Measurements from ENCODE around the gene CALCB. TPM values are rescaled to one million over a fixed set of nuclear protein-coding genes. Genes with fewer than 3 reads are reported as not detected.

Gene CALCB
- total and polyA plus RNA-seq, 2 donors (not counting 3 experiments of a cell fraction or from before 2014, with no cell fraction given) = not detected

- no peaks in the 10 kb centered on the region for H3K36me3 ChIP-seq (ENCODE audit: control insufficient read depth in 2 of 2, extremely low read depth in 1 of 2, insufficient read depth in 2 of 2, low read length in 2 of 2)
- FAIRE-seq (no peak), DNase-seq (ENCODE audit: low read depth, low spot score) (no peak)
- H3K9ac ChIP-seq (replicated peaks; ENCODE audit: extremely low read depth, insufficient read depth, low read length) = no peak overlapping the region
- BruUV-seq (replicated peaks) = no TSS peak
- POLR2A ChIA-PET = no interaction called here
- intact Hi-C loops (cut with micrococcal nuclease) (no loop called here), dilution Hi-C loops (cut with MboI; ENCODE audit: extremely low pct_ligation_motif_present, low sequenced_read_pairs) (no loop called here)
- H3K9me3 ChIP-seq (replicated peaks; ENCODE audit: control insufficient read depth, insufficient read depth, low read length) = no peaks in the 10 kb centered on the region
- no peaks in the 10 kb centered on the region for H3K4me1 ChIP-seq (ENCODE audit: control insufficient read depth, extremely low read depth, insufficient read depth, low read length)
- CTCF ChIA-PET = no interaction called here
- H3K4me2 ChIP-seq (ENCODE audit: insufficient read depth, low read length) = no peak overlapping the region
- H2AFZ ChIP-seq (ENCODE audit: low read depth, low read length) = no peak overlapping the region
- no peaks in the 10 kb centered on the region for H3K27me3 ChIP-seq (ENCODE audit: control insufficient read depth in 2 of 2, insufficient read depth in 2 of 2, low read length in 2 of 2)
- H3K4me3 ChIP-seq (replicated peaks in 1 of 3; ENCODE audit: insufficient read depth in 1 of 3, low read depth in 1 of 3, low read length in 3 of 3) = no peak overlapping the region
- no peaks in the 10 kb centered on the region for H3K9me1 ChIP-seq (replicated peaks; ENCODE audit: control insufficient read depth, extremely low read depth, insufficient read depth, low read length)
- H4K20me1 ChIP-seq (replicated peaks; ENCODE audit: control insufficient read depth, extremely low read depth, insufficient read depth, low read length) = no peaks in the 10 kb centered on the region
- no peak overlapping the region for H3K27ac ChIP-seq (ENCODE audit: insufficient read depth, low read depth, low read length)
- TF ChIP-seq EZH2 (IDR thresholded peaks at IDR 0.05; ENCODE audit: borderline replicate concordance, low read depth, low read length, severe bottlenecking) (no peak), MAX (IDR thresholded peaks at IDR 0.05; ENCODE audit: insufficient read depth, insufficient read length) (no peak), GATA2 (IDR thresholded peaks at IDR 0.05; ENCODE audit: insufficient read depth, insufficient read length, low read depth, low read length) (no peak), JUN (IDR thresholded peaks at IDR 0.05; ENCODE audit: borderline replicate concordance, insufficient read depth, insufficient read length, low read depth) (no peak), FOS (IDR thresholded peaks at IDR 0.05; ENCODE audit: borderline replicate concordance, insufficient read depth, low read length) (no peak), POLR2AphosphoS5 (IDR thresholded peaks at IDR 0.05; ENCODE audit: insufficient read depth, low read depth, low read length) (no peak), POLR2A (IDR thresholded peaks at IDR 0.05; ENCODE audit: low read depth, low read length) (no peak), MYC (IDR thresholded peaks at IDR 0.05; ENCODE audit: low read depth, low read length) (no peak)
- TF ChIP-seq, protein P1, sequence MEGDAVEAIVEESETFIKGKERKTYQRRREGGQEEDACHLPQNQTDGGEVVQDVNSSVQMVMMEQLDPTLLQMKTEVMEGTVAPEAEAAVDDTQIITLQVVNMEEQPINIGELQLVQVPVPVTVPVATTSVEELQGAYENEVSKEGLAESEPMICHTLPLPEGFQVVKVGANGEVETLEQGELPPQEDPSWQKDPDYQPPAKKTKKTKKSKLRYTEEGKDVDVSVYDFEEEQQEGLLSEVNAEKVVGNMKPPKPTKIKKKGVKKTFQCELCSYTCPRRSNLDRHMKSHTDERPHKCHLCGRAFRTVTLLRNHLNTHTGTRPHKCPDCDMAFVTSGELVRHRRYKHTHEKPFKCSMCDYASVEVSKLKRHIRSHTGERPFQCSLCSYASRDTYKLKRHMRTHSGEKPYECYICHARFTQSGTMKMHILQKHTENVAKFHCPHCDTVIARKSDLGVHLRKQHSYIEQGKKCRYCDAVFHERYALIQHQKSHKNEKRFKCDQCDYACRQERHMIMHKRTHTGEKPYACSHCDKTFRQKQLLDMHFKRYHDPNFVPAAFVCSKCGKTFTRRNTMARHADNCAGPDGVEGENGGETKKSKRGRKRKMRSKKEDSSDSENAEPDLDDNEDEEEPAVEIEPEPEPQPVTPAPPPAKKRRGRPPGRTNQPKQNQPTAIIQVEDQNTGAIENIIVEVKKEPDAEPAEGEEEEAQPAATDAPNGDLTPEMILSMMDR (IDR thresholded peaks at IDR 0.05; ENCODE audit: extremely low read depth in 1 of 2, insufficient read depth in 1 of 2, low read depth in 1 of 2, low read length in 2 of 2) = no peak
- no peaks in the 10 kb centered on the region for H3K79me2 ChIP-seq (ENCODE audit: control insufficient read depth, insufficient read depth, low read length)
Observed at GRCh38 chr11:15038963-15039362, 34.4 kb upstream of the CALCB start.

All from endothelial cell of umbilical vein (primary cell).